Activated CD4-positive, alpha-beta T cell treated with anti-CD3 and anti-CD28 coated beads, Interleukin-2, Interleukin-6, amounts not matched to agents 100 ng/mL and 50 ng/mL, durations not matched to agents 16 hours and 8 hours (primary cell): ENCODE measurements around the gene FMNL2.
"Not testable (repeated sequence)": the region's sequence is repeated elsewhere in the genome, so short reads cannot be mapped to it uniquely, and the experiment has no call there.

Experiments used
- DNase-seq: peaks from one replicate; pipeline ENCODE4 v3.0.0-alpha.2; 2020

The FMNL2 gene

GRCh38 chr2:152376968-152377367 lies 42.0 kb downstream of the FMNL2 start:
- DNase-seq: no peak

DNA sequence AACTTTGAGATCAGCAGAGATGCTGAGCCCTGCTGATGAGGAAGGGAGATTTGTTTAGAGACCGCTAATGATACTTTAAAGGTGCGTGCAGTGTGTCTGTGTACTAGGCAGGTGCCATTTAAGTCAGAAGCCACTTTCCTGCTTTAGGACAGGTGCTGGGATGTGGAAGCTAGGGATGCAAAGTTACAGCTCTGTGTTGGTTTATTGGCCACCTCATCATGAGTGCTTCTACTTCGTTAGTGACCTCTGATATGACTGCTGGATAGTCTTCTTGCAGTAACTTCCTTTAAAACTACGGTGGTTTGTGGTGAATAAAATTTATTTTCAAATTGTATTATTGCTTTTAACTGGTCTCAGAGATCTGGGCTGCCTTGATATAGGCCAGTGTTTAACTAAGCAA lies 44.1 kb downstream of the FMNL2 start:
- no peak for DNase-seq

DNA sequence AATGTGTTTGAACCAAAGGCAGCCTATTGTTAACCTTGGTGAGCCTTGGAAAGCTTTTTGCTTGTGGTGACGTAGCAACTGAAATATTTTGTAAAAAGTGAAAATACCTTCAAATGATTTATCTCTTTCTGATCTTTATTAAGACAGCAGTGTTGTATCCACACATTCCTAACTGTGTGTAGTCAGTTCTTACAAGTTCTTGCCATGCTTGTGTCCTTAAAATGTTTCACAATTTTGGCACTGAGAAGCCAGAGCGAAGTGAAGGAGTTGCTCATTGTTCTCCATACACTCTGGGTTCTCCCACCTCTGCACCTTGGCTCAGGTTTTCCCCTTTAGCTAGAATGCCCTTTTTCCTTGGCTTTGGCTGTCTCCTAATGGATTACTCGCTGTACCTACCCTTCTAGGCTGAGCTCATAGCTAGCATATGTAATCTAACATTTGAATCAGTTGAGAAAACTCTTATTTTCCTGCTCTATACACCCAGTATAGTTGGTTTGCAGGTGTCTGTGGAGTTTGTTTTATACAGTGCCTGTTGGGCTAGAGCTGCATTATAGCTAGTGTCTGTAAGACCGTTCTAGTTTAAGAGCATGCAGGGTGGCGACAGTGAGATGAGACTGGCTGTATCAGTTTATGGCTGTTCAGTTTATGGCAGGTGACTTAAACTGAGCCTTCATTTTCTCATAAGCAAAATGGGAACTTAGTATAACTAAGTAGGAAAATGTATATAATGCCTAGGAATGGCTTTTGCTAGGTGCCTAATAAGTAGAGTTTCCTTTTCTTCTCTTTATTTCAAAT lies 45.5 kb downstream of the FMNL2 start:
- DNase-seq: no peak

DNA sequence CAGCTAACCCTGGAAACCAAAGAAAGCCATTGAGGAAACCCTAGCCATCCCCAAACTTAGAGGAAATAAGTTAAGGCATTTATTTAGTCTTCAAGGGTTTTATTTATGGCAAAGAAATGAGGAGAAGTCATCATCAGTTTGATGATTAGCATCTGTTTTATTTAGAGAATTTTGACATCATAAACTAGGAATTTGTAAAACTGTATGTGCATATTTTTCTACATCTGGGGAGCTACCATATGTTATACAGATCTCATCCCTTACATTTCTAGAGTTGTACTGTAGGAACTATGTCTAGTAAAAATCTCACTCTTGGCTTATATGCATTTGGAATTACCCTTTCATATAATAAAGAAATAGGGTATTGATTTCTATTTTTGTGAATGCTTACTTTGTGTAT lies 48.7 kb downstream of the FMNL2 start:
- no peak for DNase-seq

DNA sequence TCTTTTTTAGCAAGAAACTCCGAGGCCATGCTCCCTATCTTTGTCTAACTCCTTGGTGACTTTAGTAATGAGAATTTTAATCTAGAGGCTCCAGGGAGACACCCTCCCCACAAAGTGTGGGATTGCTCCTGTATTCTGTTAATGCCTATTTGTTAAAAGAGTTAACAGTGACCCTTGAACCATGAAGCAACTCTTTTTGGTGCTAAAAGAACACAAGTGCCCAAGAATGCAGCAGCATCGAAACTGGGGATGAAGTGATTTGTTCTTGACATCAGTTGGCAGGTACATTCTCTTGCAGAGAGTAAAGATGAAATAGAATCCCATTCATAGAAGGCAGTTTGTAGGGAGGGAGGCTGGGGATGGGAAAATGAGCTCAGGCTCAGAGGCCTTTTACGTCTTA lies 50.0 kb downstream of the FMNL2 start:
- no peak for DNase-seq

DNA sequence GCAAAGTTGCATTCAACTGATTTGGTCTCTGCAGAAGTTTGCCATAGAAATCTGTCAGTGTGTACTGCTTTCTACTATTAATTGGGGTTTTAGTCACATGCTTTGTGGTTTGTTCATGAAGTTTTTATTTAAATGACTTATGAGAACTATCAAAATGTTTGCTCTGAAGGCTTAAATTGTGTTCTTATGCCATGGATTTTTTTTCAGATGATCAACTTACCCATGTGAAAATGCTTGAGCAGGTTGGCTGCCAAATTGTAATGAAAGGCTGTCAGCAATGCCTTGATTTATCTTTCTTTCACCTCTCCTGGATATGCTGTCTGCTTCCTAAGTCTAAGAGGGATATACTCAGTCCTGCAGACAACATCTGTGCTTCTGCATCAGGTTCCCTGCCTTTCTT lies 50.7 kb downstream of the FMNL2 start:
- DNase-seq: no peak

DNA sequence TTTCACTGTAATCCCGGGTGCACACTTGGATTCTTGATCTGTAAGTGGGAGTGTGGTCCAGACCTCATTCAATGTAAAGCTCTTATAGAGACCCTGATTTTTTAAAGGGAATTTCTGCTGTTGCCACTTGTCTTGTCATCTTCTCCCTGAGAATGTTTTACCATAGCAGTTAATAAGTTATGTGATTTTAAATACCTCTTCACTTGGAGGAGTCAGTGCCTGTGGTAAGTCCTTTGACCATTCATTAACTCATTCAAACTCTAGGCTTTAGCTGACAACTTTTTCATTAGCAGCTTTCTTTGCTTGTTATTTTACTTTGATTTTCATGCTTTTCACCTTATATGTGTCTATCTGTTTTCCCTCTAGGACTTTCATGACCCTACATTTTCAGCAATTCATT lies 51.3 kb downstream of the FMNL2 start:
- no peak for DNase-seq

GRCh38 chr2:152387041-152387440 lies 52.1 kb downstream of the FMNL2 start:
- DNase-seq: no peak

DNA sequence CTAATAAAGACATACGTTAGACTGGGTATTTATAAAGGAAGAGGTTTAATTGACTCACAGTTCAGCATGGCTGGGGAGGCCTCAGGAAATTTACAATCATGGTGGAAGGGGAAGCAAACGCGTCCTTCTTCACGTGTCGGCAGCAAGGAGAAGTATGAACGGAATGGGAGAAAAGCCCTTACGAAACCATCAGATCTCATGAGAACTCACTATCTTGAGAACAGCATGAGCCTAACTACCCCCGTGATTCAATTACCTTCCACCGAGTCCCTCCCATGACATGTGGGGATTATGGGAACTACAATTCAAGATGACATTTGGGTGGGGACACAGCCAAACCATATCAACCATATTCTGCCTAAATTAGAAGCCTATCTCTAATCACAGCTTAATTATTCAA lies 53.3 kb downstream of the FMNL2 start:
- not testable (repeated sequence) for DNase-seq

GRCh38 chr2:152389483-152389882 lies 54.5 kb downstream of the FMNL2 start:
- no peak for DNase-seq

DNA sequence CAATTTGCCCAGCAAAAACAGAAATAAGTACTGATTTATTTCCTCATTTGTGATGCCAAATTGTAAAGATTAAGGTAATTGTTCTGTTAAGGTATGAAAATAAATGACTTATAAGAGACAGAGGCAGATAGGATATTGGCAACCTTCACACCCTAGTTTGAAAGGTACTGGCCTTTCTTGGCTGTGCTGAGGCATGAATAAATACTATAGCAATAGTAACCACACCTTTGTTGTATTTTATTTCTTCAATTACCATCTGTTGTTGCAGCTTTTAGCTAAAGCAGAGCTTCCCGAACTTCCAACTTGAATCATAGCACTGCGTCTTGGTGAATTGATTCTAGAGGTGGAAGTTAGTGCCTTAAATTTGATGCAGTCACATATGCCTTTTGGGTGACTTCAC lies 55.9 kb downstream of the FMNL2 start:
- no peak for DNase-seq

- no peak for DNase-seq
Measured at GRCh38 chr2:152391318-152391717, 56.3 kb downstream of the FMNL2 start.

DNA sequence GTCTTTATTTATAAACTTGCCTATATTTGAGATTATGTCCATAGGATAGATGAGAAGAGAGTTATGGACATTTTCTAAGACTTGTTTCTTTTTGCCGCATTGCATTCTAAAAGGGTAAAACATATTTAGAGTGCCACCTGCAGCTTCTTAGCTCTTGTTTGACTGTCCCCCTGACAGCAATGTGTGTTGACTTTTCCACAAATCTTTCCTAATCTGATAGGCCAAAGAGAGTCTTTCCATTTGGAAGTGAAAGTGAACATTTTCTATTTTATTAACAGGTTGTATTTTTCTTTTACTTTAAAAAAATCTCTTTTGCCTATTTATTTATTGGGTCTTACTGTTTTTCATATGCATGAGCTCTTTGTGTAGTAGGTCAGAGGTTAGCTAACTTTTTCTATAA lies 58.4 kb downstream of the FMNL2 start:
- DNase-seq: no peak

GRCh38 chr2:152394326-152394725 lies 59.4 kb downstream of the FMNL2 start:
- DNase-seq: no peak

DNA sequence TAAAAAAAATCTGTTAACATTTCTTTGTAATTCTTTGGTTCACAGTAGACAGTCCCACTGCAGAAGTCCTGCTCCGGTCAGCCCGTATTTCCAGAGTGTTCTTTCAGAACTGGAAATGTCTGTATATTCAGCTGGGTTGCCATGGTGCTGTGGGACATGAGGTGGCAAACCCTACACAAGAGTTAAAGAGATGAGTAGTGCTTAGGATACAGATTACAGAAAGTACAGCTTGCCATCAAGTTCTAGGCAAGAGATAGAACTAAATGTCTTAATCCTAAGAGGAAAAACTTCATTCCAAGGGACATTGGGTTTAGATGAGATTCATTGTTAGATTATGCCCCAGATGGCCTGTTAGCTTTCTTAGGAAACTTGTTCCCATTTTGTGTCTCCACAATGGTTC lies 60.1 kb downstream of the FMNL2 start:
- DNase-seq: no peak

DNA sequence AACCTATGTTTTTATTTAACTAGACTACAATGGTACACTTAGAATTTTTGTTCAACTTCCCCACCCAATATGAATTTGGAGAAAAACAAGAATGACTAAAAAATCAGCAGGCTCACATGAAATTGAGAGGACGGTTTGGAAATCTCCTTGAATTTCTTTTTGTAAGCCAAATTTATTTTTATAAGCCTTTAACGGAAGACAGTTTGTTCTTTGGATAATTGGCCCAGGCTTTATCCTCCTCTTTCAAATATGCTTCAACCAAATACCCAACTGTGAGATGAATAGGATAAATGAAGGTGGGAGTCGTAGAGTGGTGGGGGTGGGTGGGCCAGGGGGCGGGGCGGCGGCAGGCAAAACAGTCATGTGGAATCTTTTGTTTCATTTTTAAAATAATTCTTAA lies 60.6 kb downstream of the FMNL2 start:
- no peak for DNase-seq

DNA sequence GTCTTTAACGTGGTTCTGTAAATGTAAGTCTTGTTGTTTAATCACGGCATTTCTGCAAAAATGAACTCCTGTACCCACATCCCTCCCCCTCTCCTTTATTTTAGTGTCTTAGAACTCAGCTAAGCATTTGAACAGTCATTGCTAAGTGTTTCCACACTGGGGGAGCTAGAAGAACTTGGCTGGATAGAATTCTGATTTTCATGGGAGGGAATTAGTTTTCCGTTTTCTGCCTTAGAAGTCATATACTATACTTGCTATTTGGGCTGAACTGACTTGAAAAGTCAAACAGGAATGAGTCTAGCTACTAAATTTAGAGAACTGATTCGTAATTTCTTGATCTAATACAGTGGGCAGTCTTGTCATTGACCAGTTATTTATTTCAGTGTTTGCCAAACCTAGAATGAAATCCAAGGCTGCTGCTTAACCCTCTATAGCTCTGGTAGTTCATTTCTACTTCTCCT lies 61.1 kb downstream of the FMNL2 start:
- no peak for DNase-seq

DNA sequence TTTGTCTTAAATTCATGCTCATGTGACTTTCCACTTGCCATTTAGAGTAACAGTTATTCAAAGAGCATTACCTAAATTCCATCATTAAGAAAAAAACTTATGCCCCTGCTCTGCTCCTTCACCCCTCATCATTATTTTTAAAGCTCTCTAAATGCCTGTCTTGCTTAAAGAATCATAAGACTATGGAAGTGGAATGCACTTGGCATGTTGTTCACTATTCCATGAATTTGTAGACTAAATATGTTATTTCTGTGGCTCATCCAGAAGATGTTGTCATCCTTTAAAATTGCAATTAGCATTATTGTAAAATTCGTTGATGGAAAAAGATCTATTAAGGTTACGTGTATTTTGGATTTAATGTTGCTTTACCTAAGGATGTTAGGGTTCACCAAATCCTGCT lies 61.8 kb downstream of the FMNL2 start:
- no peak for DNase-seq

GRCh38 chr2:152399003-152399402 lies 64.0 kb downstream of the FMNL2 start:
- DNase-seq: no peak

DNA sequence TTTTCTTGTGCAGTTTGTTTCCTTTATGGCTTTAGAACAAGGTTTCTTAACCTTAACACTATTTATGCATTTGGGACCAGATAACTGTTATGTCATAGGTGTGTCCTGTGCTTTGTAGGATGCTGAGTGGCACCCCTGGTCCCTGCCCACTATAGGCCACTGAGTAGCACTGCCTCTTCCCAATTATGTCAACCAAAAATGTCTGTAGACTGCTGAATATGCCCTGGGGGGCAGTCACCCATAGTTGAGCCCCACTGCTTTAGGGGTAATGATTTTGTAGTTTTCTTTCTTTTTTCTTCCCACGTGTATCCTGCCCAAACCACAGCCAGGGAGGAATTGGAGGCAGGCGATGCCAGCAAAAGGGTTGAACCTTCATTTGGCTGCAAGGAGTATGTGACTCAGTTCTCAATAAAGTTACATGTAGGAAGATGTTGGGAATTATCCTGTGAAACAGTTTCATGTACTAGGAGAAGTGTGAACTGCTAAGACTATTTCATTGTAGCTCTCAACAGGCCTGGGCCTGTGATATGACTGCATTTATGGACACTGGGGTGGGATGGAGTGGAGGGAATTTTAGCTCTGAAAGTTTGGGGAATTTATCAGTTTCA lies 65.7 kb downstream of the FMNL2 start:
- DNase-seq: no peak

DNA sequence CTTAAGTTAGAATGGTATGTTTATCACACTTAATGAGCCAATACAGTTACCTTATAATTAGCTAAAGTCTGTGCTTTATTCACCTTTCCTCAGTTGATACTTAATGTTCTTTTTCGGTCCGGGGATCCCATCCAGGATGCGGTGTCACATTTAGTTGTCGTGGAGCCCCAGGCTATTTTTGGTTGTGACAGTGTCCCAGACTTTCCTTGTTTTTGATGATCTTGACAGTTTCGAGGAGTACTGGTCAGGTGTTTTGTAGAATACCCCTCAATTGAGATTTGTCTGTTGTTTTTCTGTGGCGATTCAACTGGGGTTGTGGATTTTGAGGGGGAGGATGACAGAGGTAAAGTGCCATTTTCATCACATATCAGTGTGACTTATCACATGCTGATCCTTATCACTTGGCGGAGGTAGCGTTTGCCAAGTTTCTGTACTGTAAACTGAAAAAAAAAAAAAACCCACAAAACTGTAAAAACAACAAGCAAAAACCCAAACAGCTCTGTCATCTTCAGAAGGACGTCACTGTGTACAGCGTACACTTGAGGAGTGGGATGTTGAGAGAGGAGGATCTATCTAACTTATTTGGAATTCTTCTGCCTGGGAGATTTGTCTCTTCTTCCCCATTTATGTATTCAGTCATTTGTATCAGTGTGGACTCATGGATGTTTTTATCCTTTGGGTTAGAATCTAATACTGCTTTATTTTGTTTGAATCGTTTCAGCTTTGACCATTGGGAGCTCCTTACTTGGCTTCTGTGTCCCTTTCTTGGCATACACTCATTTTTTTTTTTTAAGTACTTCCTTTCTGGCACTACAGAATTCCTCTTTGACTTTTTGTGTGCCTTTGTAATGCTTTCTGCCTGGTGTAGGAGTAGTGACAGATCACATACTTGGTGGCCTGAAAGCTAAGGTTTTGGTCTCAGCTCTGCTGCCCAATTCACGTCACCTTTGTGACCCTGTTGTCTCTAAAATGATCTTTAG lies 68.1 kb downstream of the FMNL2 start:
- DNase-seq: peak; percentile 46

GRCh38 chr2:152405206-152406118 lies 70.5 kb downstream of the FMNL2 start:
- no peak for DNase-seq
